Stimulated activated naive CD8-positive, alpha-beta T cell treated with anti-CD3 and anti-CD28 coated beads, Interleukin-15, amount 100 ng/mL, for 72 hours (primary cell): Measurements from ENCODE around the gene SMIM43.
"Not testable (repeated sequence)": the region's sequence is repeated elsewhere in the genome, so short reads cannot be mapped to it uniquely, and the experiment has no call there.

ENCODE experiments used
- ATAC-seq: fragments of 150-1000 bp; cut with Tn5 transposase; 2 replicates; pipeline ENCODE4 v1.10.0; 2021; ENCODE audit warnings: mild to moderate bottlenecking, moderate library complexity
- DNase-seq, 2 donors: peaks; one replicate each; pipeline ENCODE4 v3.0.0; 2021 to 2022
- H3K27ac Mint-ChIP-seq, 2 donors: one replicate each; pipeline ENCODE4 v1.8.0; 2022; ENCODE audit warnings: mild to moderate bottlenecking in 2 of 2, mixed read lengths in 2 of 2, moderate library complexity in 2 of 2
- H3K27me3 Mint-ChIP-seq: one replicate; pipeline ENCODE4 v1.8.0; 2022; ENCODE audit warnings: mixed read lengths
- H3K4me1 Mint-ChIP-seq: one replicate; pipeline ENCODE4 v1.8.0; 2022; ENCODE audit warnings: mild to moderate bottlenecking, mixed read lengths
- H3K4me3 Mint-ChIP-seq, 2 donors: one replicate each; pipeline ENCODE4 v1.8.0; 2022; ENCODE audit warnings: mild to moderate bottlenecking in 2 of 2, mixed read lengths in 2 of 2, moderate library complexity in 1 of 2
- H3K9me3 Mint-ChIP-seq, 2 donors: one replicate each; pipeline ENCODE4 v1.8.0; 2022; ENCODE audit warnings: mixed read lengths in 2 of 2

SMIM43 gene

GRCh38 chr4:121765971-121766538 is 1.1 kb upstream of the SMIM43 start:
- DNase-seq (no peak), ATAC-seq (no peak)
- H3K27me3 Mint-ChIP-seq, result peaks cover 81% of the 10 kb centered on the region
- H3K4me3 Mint-ChIP-seq, result no peak overlapping the region
- peaks cover 19% of the 10 kb centered on the region for H3K4me1 Mint-ChIP-seq
- H3K27ac Mint-ChIP-seq, result no peak overlapping the region
- no peaks in the 10 kb centered on the region for H3K9me3 Mint-ChIP-seq

- Mint-ChIP-seq H3K4me1 (peaks cover 19% of the 10 kb centered on the region), H3K4me3 (peak overlapping the region; percentile 75 to 80), H3K9me3 (no peaks in the 10 kb centered on the region), H3K27ac (no peak overlapping the region), H3K27me3 (peaks cover 76% of the 10 kb centered on the region)
- DNase-seq (no peak), ATAC-seq (no peak)
Measured at GRCh38 chr4:121765368-121765705, 373 bp upstream of the SMIM43 start.

GRCh38 chr4:121764303-121764701 is 662 bp downstream of the SMIM43 start:
- peak overlapping the region in 1 of 2 donors; percentile 88 for H3K27ac Mint-ChIP-seq
- H3K9me3 Mint-ChIP-seq, result no peaks in the 10 kb centered on the region
- peak overlapping the region; percentile 43 to 87 for H3K4me3 Mint-ChIP-seq
- DNase-seq (no peak), ATAC-seq (peak; percentile 43)
- H3K27me3 Mint-ChIP-seq, result peaks cover 79% of the 10 kb centered on the region
- H3K4me1 Mint-ChIP-seq, result peaks cover 19% of the 10 kb centered on the region

GRCh38 chr4:121760205-121760604 is 4.8 kb downstream of the SMIM43 start:
- Mint-ChIP-seq H3K27me3 (peaks cover 65% of the 10 kb centered on the region), H3K27ac (no peak overlapping the region), H3K4me1 (peaks cover 16% of the 10 kb centered on the region), H3K4me3 (no peak overlapping the region), H3K9me3 (no peaks in the 10 kb centered on the region)
- DNase-seq (no peak), ATAC-seq (no peak)

GRCh38 chr4:121758925-121759568 is 5.9 kb downstream of the SMIM43 start:
- DNase-seq, result no peak
- no peak for ATAC-seq
- Mint-ChIP-seq H3K27ac (no peak overlapping the region), H3K4me3 (no peak overlapping the region), H3K27me3 (peaks cover 61% of the 10 kb centered on the region), H3K9me3 (no peaks in the 10 kb centered on the region), H3K4me1 (peaks cover 4% of the 10 kb centered on the region)

- peaks cover 43% of the 10 kb centered on the region for H3K27me3 Mint-ChIP-seq
- not testable (repeated sequence) for H3K4me3 Mint-ChIP-seq, H3K27ac Mint-ChIP-seq, ATAC-seq, H3K4me1 Mint-ChIP-seq, H3K9me3 Mint-ChIP-seq, DNase-seq
Measured at GRCh38 chr4:121752142-121752541, 12.8 kb downstream of the SMIM43 start.

GRCh38 chr4:121749225-121749624 is 15.7 kb downstream of the SMIM43 start:
- no peak for ATAC-seq
- no peak for DNase-seq
- Mint-ChIP-seq H3K27me3 (peaks cover 24% of the 10 kb centered on the region), H3K9me3 (no peaks in the 10 kb centered on the region), H3K4me3 (no peak overlapping the region), H3K4me1 (no peaks in the 10 kb centered on the region), H3K27ac (no peak overlapping the region)

- H3K4me3 Mint-ChIP-seq, result no peak overlapping the region
- no peak overlapping the region for H3K27ac Mint-ChIP-seq
- peaks cover 17% of the 10 kb centered on the region for H3K27me3 Mint-ChIP-seq
- DNase-seq (no peak), ATAC-seq (no peak)
- no peaks in the 10 kb centered on the region for H3K9me3 Mint-ChIP-seq
- no peaks in the 10 kb centered on the region for H3K4me1 Mint-ChIP-seq
Measured at GRCh38 chr4:121742794-121743193, 22.2 kb downstream of the SMIM43 start.

- DNase-seq, result no peak
- H3K4me1 Mint-ChIP-seq, result no peaks in the 10 kb centered on the region
Measured at GRCh38 chr4:121741751-121742150, 23.2 kb downstream of the SMIM43 start.

GRCh38 chr4:121740796-121741409 is 24.1 kb downstream of the SMIM43 start:
- ATAC-seq, result no peak
- H3K4me1 Mint-ChIP-seq, result no peaks in the 10 kb centered on the region
- no peak for DNase-seq
- H3K27ac Mint-ChIP-seq, result no peak overlapping the region
- peaks cover 27% of the 10 kb centered on the region for H3K27me3 Mint-ChIP-seq
- H3K4me3 Mint-ChIP-seq, result no peak overlapping the region
- H3K9me3 Mint-ChIP-seq, result no peaks in the 10 kb centered on the region

More at GRCh38 chr4:121741751-121742150, 23.2 kb downstream of the SMIM43 start:
- Mint-ChIP-seq H3K4me3 (no peak overlapping the region), H3K27ac (no peak overlapping the region), H3K27me3 (peaks cover 20% of the 10 kb centered on the region), H3K9me3 (no peaks in the 10 kb centered on the region)
- no peak for ATAC-seq

GRCh38 chr4:121739575-121739974 is 25.4 kb downstream of the SMIM43 start:
- no peak for ATAC-seq
- Mint-ChIP-seq H3K27me3 (peaks cover 36% of the 10 kb centered on the region), H3K4me1 (no peaks in the 10 kb centered on the region), H3K27ac (no peak overlapping the region), H3K9me3 (no peaks in the 10 kb centered on the region), H3K4me3 (no peak overlapping the region)
- DNase-seq, result no peak

- H3K4me3 Mint-ChIP-seq, result no peak overlapping the region
- no peaks in the 10 kb centered on the region for H3K9me3 Mint-ChIP-seq
- no peak overlapping the region for H3K27ac Mint-ChIP-seq
- no peaks in the 10 kb centered on the region for H3K4me1 Mint-ChIP-seq
- ATAC-seq (no peak), DNase-seq (no peak)
- peaks cover 36% of the 10 kb centered on the region for H3K27me3 Mint-ChIP-seq
Measured at GRCh38 chr4:121738780-121739535, 26.0 kb downstream of the SMIM43 start.

GRCh38 chr4:121737846-121738554 is 27.0 kb downstream of the SMIM43 start:
- Mint-ChIP-seq H3K4me3 (no peak overlapping the region), H3K27ac (peak overlapping the region in 1 of 2 donors; percentile 50), H3K9me3 (no peaks in the 10 kb centered on the region), H3K4me1 (no peaks in the 10 kb centered on the region), H3K27me3 (peaks cover 36% of the 10 kb centered on the region)
- ATAC-seq (no peak), DNase-seq (no peak)

GRCh38 chr4:121736735-121737351 is 28.1 kb downstream of the SMIM43 start:
- Mint-ChIP-seq H3K27me3 (peaks cover 36% of the 10 kb centered on the region), H3K9me3 (no peaks in the 10 kb centered on the region), H3K27ac (no peak overlapping the region), H3K4me3 (no peak overlapping the region), H3K4me1 (no peaks in the 10 kb centered on the region)
- DNase-seq, result peak in 1 of 2 donors; percentile 13
- ATAC-seq, result no peak

- H3K27ac Mint-ChIP-seq, result no peak overlapping the region
- no peak for ATAC-seq
Measured at GRCh38 chr4:121734571-121734970, 30.4 kb downstream of the SMIM43 start.

More at GRCh38 chr4:121734571-121734970, 30.4 kb downstream of the SMIM43 start:
- Mint-ChIP-seq H3K27me3 (peaks cover 31% of the 10 kb centered on the region), H3K4me1 (no peaks in the 10 kb centered on the region), H3K4me3 (no peak overlapping the region), H3K9me3 (no peaks in the 10 kb centered on the region)
- DNase-seq, result no peak
